Neural cell (in vitro differentiated cells): ENCODE data around the gene NUTF2. TPM values are rescaled to one million over a fixed set of nuclear protein-coding genes. Genes with fewer than 3 reads are reported as not detected.

Experiments used
- H2AFZ ChIP-seq: fragments of 200-600, 300-800 bp; sonication (generic), shearing (Covaris generic); 2 replicates; pipeline ENCODE4 v1.6.0; 2014; ENCODE audit warnings: low read depth, mild to moderate bottlenecking, antibody characterized with exemption, low read length, moderate library complexity
- H3F3A ChIP-seq: fragments of 200-600 bp; shearing (Covaris generic); 2 replicates; pipeline ENCODE4 v1.6.1; 2016; ENCODE audit warnings: mild to moderate bottlenecking, moderate library complexity, mixed read lengths, antibody characterized with exemption, low read length; ENCODE audit not compliant: insufficient read depth, poor library complexity, severe bottlenecking
- H3K27ac ChIP-seq: fragments of 200-600, 300-800 bp; sonication (generic), shearing (Covaris generic); 2 replicates; pipeline ENCODE4 v1.5.1; 2014; ENCODE audit warnings: mild to moderate bottlenecking, low read length, moderate library complexity
- H3K27me3 ChIP-seq: fragments of 300-800, 200-600 bp; sonication (generic), shearing (Covaris generic); 2 replicates; pipeline ENCODE4 v1.6.0; 2014; ENCODE audit warnings: mild to moderate bottlenecking, low read depth, low read length, moderate library complexity; ENCODE audit not compliant: insufficient read depth
- H3K36me3 ChIP-seq: fragments of 300-800, 200-600 bp; sonication (generic), shearing (Covaris generic); 2 replicates; pipeline ENCODE4 v1.5.1; 2014; ENCODE audit warnings: mild to moderate bottlenecking, antibody characterized with exemption, low read length, moderate library complexity; ENCODE audit not compliant: insufficient read depth
- H3K4me2 ChIP-seq: fragments of 300-800, 200-600 bp; sonication (generic), shearing (Covaris generic); 2 replicates; pipeline ENCODE4 v1.6.0; 2014; ENCODE audit warnings: mild to moderate bottlenecking, low read length
- H3K4me3 ChIP-seq: fragments of 300-800, 200-600 bp; sonication (generic), shearing (Covaris generic); 2 replicates; pipeline ENCODE4 v1.5.1; 2014; ENCODE audit warnings: mild to moderate bottlenecking, low read length, moderate library complexity
- H3K79me2 ChIP-seq: fragments of 200-600 bp; shearing (Covaris generic); replicated peaks from 2 replicates; pipeline ENCODE4 v1.6.0; 2014; ENCODE audit warnings: mild to moderate bottlenecking, low read length, moderate library complexity; ENCODE audit not compliant: insufficient read depth
- H3K9ac ChIP-seq: fragments of 300-800, 200-600 bp; sonication (generic), shearing (Covaris generic); 2 replicates; pipeline ENCODE4 v1.6.1; 2016; ENCODE audit warnings: mild to moderate bottlenecking, low read length, mixed read lengths
- H3K9me2 ChIP-seq: fragments of 200-600 bp; shearing (Covaris generic); 2 replicates; pipeline ENCODE4 v1.6.1; 2016; ENCODE audit warnings: mild to moderate bottlenecking, low read length, mixed read lengths; ENCODE audit not compliant: insufficient read depth
- H3K9me3 ChIP-seq: fragments of 200-600, 300-800 bp; sonication (generic), shearing (Covaris generic); 2 replicates; pipeline ENCODE4 v1.6.1; 2016; ENCODE audit warnings: mild to moderate bottlenecking, mixed run types, low read length, moderate library complexity, mixed read lengths
- H4K20me1 ChIP-seq: fragments of 200-600 bp; shearing (Covaris generic); 2 replicates; pipeline ENCODE4 v1.6.1; 2016; ENCODE audit warnings: mild to moderate bottlenecking, mixed run types; ENCODE audit not compliant: insufficient read depth
- EP300 ChIP-seq: fragments of 450-650 bp; conservative IDR thresholded peaks from 2 replicates; pipeline ENCODE4 v1.6.1; 2014; ENCODE audit warnings: antibody characterized with exemption, mild to moderate bottlenecking, moderate library complexity; ENCODE audit not compliant: poor library complexity, severe bottlenecking
- EZH2 ChIP-seq: fragments of 200-600, 300-800 bp; shearing (Covaris generic), sonication (generic); IDR thresholded peaks from 2 replicates; pipeline ENCODE4 v1.6.1; 2014; ENCODE audit warnings: antibody characterized with exemption, low read length, borderline replicate concordance, mild to moderate bottlenecking; ENCODE audit not compliant: insufficient read depth, poor library complexity, severe bottlenecking
- MXI1 ChIP-seq: fragments of 450-650 bp; conservative IDR thresholded peaks from 2 replicates; pipeline ENCODE4 v1.6.1; 2014; ENCODE audit warnings: antibody characterized with exemption, mild to moderate bottlenecking; ENCODE audit not compliant: poor library complexity, severe bottlenecking
- POLR2AphosphoS5 ChIP-seq: IDR thresholded peaks from 2 replicates; pipeline ENCODE4 v1.6.1; 2012
- RAD21 ChIP-seq: fragments of 450-650 bp; conservative IDR thresholded peaks from 2 replicates; pipeline ENCODE4 v1.6.1; 2014; ENCODE audit warnings: antibody characterized with exemption, mild to moderate bottlenecking, moderate library complexity
- SMC3 ChIP-seq: fragments of 450-650 bp; conservative IDR thresholded peaks from 2 replicates; pipeline ENCODE4 v1.6.1; 2014; ENCODE audit warnings: antibody characterized with exemption, mild to moderate bottlenecking, moderate library complexity; ENCODE audit not compliant: poor library complexity
- TAF1 ChIP-seq: IDR thresholded peaks from 2 replicates; pipeline ENCODE4 v1.6.1; 2012; ENCODE audit warnings: low read depth
- polyA plus RNA-seq: library from polyadenylated mRNA; depleted of rRNA; stranded (reverse); fragments of >200 nt; gene quantifications from 2 replicates; pipeline ENCODE4 v1.2.3, GENCODE V29; 2014
- TF ChIP-seq, protein P1 (sequence below): IDR thresholded peaks from 2 replicates; pipeline ENCODE4 v1.6.1; 2012; ENCODE audit warnings: borderline replicate concordance
- TF ChIP-seq, protein P2 (sequence below): fragments of 450-650 bp; IDR thresholded peaks from 2 replicates; pipeline ENCODE4 v1.5.1; 2014; ENCODE audit warnings: antibody characterized with exemption, mild to moderate bottlenecking, moderate library complexity; ENCODE audit not compliant: poor library complexity, severe bottlenecking

Gene NUTF2
- polyA plus RNA-seq, 1 donor from 2014 or later = 98.6 TPM

DNA sequence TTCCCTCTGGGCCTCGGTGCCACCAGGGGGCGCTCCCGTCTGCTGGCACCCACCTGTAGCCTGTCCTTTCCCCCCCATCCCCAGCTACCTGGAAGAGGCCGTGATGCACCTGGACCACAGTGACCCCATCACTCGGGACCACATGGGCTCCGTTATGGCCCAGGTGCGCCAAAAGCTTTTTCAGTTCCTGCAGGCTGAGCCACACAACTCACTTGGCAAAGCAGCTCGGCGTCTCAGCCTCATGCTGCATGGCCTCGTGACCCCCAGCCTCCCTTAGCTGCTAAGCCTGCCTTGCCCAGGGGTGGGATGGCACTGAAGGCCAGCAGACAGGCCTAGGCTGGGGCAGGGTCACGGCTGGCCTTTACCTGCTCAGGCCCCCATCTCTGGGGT is 37.1 kb downstream of the NUTF2 start:
- Histone ChIP-seq H3K9ac (no peak overlapping the region), H3K4me3 (no peak overlapping the region), H3K4me2 (no peak overlapping the region), H3K9me2 (no peaks in the 10 kb centered on the region), H3K27ac (no peak overlapping the region), H3F3A (no peaks in the 10 kb centered on the region), H3K9me3 (no peaks in the 10 kb centered on the region), H4K20me1 (no peaks in the 10 kb centered on the region), H3K79me2 (no peaks in the 10 kb centered on the region), H3K36me3 (peaks cover 8% of the 10 kb centered on the region), H2AFZ (no peak overlapping the region), H3K27me3 (no peaks in the 10 kb centered on the region)
- no peak for TF ChIP-seq MXI1
- TF ChIP-seq, protein P1, sequence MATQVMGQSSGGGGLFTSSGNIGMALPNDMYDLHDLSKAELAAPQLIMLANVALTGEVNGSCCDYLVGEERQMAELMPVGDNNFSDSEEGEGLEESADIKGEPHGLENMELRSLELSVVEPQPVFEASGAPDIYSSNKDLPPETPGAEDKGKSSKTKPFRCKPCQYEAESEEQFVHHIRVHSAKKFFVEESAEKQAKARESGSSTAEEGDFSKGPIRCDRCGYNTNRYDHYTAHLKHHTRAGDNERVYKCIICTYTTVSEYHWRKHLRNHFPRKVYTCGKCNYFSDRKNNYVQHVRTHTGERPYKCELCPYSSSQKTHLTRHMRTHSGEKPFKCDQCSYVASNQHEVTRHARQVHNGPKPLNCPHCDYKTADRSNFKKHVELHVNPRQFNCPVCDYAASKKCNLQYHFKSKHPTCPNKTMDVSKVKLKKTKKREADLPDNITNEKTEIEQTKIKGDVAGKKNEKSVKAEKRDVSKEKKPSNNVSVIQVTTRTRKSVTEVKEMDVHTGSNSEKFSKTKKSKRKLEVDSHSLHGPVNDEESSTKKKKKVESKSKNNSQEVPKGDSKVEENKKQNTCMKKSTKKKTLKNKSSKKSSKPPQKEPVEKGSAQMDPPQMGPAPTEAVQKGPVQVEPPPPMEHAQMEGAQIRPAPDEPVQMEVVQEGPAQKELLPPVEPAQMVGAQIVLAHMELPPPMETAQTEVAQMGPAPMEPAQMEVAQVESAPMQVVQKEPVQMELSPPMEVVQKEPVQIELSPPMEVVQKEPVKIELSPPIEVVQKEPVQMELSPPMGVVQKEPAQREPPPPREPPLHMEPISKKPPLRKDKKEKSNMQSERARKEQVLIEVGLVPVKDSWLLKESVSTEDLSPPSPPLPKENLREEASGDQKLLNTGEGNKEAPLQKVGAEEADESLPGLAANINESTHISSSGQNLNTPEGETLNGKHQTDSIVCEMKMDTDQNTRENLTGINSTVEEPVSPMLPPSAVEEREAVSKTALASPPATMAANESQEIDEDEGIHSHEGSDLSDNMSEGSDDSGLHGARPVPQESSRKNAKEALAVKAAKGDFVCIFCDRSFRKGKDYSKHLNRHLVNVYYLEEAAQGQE = no peak
- peak; percentile 64 for TF ChIP-seq RAD21
- TF ChIP-seq EZH2 = no peak
- no peak for TF ChIP-seq EP300
- TF ChIP-seq POLR2AphosphoS5 = no peak
- TF ChIP-seq, protein P2, sequence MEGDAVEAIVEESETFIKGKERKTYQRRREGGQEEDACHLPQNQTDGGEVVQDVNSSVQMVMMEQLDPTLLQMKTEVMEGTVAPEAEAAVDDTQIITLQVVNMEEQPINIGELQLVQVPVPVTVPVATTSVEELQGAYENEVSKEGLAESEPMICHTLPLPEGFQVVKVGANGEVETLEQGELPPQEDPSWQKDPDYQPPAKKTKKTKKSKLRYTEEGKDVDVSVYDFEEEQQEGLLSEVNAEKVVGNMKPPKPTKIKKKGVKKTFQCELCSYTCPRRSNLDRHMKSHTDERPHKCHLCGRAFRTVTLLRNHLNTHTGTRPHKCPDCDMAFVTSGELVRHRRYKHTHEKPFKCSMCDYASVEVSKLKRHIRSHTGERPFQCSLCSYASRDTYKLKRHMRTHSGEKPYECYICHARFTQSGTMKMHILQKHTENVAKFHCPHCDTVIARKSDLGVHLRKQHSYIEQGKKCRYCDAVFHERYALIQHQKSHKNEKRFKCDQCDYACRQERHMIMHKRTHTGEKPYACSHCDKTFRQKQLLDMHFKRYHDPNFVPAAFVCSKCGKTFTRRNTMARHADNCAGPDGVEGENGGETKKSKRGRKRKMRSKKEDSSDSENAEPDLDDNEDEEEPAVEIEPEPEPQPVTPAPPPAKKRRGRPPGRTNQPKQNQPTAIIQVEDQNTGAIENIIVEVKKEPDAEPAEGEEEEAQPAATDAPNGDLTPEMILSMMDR = peak; percentile 86
- no peak for TF ChIP-seq TAF1
- peak; percentile 87 for TF ChIP-seq SMC3

DNA sequence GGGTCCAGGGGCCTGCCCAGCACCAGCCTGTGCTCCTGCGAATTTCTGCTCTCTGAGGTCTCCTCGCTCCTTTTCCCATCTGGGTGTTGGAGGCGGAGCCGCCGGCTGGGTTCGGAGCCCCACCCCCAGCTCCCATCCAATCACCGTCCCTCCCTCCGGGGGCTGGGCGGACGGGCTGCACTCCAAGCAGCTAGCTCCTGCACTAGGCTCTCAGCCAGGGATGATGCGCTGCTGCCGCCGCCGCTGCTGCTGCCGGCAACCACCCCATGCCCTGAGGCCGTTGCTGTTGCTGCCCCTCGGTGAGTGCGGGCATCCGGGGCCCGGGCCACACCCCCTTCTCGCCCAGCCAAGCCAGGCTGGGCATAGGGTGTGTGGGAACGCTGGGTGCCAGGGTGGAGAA is 38.0 kb downstream of the NUTF2 start, which contains the start of gene NRN1L:
NRN1L (plus strand) TSS at position 202 of the 400 bp plus-strand sequence; CDS start at position 221, 19 bp downstream.
- H3K36me3 ChIP-seq = peaks cover 8% of the 10 kb centered on the region
- no peak within 1 kb of the TSS for H3K27ac ChIP-seq
- no peak within 1 kb of the TSS for H2AFZ ChIP-seq
- no peaks in the 10 kb centered on the region for H3F3A ChIP-seq
- no peaks in the 10 kb centered on the region for H3K9me3 ChIP-seq
- H3K9ac ChIP-seq = no peak within 1 kb of the TSS
- H3K27me3 ChIP-seq = no peaks in the 10 kb centered on the region
- no peak within 1 kb of the TSS for H3K4me2 ChIP-seq
- no peak within 1 kb of the TSS for H3K4me3 ChIP-seq
- H4K20me1 ChIP-seq = no peaks in the 10 kb centered on the region
- no peaks in the 10 kb centered on the region for H3K79me2 ChIP-seq
- TF ChIP-seq MXI1 (no peak), POLR2AphosphoS5 (no peak), RAD21 (no peak), EP300 (no peak), SMC3 (no peak), EZH2 (no peak), TAF1 (no peak)
- TF ChIP-seq, protein P2 = no peak
- TF ChIP-seq, protein P1 = no peak
- no peaks in the 10 kb centered on the region for H3K9me2 ChIP-seq
